ENCODE results near the gene PKHD1.

DNA sequence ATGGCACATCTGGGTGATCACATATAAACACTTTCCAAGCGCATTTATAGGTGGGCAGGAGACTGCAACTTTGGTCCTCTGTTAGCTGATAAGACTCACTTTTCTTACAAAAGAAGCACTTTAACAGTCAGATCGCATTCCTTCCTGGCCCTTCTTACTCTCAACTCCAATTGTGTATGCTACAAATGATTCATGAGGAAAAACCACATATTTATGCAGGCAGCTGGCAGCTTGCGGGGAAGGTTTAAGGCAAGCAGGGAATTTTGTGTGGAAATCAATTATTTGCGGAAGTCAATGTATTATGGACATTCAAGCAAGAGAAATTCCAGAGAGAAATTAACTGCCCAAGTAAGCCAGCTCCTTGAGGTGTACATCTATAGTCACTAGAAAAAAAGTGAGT lies 194.0 kb downstream of the PKHD1 start:
- TF ChIP-seq, protein P1, sequence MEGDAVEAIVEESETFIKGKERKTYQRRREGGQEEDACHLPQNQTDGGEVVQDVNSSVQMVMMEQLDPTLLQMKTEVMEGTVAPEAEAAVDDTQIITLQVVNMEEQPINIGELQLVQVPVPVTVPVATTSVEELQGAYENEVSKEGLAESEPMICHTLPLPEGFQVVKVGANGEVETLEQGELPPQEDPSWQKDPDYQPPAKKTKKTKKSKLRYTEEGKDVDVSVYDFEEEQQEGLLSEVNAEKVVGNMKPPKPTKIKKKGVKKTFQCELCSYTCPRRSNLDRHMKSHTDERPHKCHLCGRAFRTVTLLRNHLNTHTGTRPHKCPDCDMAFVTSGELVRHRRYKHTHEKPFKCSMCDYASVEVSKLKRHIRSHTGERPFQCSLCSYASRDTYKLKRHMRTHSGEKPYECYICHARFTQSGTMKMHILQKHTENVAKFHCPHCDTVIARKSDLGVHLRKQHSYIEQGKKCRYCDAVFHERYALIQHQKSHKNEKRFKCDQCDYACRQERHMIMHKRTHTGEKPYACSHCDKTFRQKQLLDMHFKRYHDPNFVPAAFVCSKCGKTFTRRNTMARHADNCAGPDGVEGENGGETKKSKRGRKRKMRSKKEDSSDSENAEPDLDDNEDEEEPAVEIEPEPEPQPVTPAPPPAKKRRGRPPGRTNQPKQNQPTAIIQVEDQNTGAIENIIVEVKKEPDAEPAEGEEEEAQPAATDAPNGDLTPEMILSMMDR (IDR thresholded peaks at IDR 0.05; ENCODE audit: low read depth, low read length): no peak
- TF ChIP-seq POLR2A (IDR thresholded peaks at IDR 0.05; ENCODE audit: extremely low read depth, insufficient read length) (no peak), MYC (IDR thresholded peaks at IDR 0.05; ENCODE audit: low read depth, low read length) (no peak)
- TF ChIP-seq, protein P2, sequence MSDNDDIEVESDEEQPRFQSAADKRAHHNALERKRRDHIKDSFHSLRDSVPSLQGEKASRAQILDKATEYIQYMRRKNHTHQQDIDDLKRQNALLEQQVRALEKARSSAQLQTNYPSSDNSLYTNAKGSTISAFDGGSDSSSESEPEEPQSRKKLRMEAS (IDR thresholded peaks at IDR 0.05; ENCODE audit: low read depth, low read length): no peak
